NCI-H524 treated with DMSO at 0.1 percent for 48 hours (cell line): ENCODE data around the gene FYN.

Source experiments
- DNase-seq: peaks from one replicate; lab custom pipeline; 2025; lab: John Stamatoyannopoulos, UW

The FYN gene

DNA sequence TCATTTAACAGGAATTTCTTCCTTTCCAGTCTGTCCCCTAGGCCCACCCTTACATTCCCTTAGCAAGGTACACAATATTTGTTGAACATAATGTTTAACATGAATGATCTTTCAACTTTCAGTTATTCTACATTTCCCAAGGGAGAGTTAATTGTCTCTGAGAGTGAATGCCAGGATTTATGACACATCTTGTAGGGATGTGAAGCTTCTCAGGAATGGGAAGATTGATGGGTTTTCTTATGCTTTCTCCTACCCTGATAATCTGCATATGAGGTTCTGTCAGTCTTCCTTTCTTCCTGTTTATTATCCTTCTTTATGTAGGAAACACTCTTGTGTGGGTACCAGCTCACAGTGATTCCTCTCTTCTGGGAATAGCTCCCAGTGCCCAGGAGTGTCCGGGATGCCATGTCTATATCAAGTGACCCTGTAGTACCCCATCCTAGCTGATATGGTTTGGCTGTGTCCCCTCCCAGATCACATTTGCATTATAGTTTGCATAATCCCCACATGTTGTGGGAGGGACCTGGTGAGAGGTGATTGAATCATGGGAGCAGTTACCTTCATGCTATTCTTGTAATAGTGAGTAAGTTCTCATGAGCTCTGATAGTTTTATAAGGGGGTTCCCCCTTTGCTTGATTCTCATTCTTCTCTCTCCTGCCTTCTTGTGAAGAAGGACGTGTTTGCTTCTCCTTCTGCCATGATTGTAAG is 7.1 kb upstream of the FYN start:
- no peak for DNase-seq

GRCh38 chr6:111875741-111876140 is 2.5 kb upstream of the FYN start:
- DNase-seq: no peak

DNA sequence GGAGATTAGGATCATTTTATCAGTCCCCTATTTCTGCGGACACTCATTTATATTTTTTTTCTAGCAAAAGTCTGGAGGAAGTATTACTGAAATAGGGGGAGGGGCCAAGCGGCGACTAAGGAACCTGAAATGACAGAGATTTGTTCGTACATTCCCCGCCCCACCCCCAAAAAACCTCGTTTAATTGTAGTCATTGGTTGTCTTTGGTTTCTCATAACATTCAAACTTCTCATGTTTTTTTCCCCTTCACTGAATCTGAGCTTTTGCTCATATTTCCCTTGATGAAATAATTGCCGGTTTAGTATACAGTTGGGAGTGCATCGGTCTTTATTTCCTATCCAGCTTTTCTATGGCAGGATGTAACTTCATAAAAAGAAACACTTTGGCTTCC is 768 bp upstream of the FYN start:
- DNase-seq: no peak

DNA sequence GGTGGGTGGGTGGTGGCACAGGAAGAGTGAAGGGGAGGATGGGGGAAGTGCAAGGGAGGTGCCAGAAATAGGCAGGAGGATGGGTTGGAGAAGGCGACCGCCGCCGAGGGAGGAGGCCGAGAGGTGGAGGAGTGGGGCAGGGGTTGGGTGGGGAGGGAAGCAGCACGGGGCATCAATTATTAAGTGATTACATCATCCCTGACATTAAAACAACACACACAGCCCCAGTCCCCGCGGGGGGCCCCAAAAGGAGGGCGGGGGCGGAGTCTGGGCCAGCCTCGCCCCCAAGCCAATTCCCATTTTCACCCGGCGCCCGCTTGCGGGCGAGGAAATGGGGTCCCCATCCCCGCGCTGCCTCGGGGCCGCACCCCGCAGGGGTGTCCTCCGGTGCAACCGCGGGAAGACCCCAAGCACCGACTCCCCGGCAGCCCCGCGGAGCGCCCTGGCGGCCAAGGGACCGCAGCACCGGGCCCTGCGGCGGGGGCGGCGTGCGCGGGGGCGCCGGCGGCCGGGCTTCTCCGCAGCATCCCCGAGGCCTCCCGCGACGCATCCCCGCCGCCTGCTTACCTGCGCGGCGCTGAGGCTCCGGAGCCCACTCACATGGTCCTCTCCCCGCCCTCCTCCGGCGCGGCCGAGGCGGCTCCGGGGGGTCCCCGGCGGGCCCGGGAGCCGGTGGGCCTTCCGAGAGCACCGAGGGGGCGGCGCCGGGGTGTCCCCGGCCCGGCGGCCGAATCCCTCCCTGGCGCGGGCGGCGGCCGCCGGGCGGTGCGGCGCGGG is 663 bp downstream of the FYN start:
- DNase-seq: peak; percentile 41

DNA sequence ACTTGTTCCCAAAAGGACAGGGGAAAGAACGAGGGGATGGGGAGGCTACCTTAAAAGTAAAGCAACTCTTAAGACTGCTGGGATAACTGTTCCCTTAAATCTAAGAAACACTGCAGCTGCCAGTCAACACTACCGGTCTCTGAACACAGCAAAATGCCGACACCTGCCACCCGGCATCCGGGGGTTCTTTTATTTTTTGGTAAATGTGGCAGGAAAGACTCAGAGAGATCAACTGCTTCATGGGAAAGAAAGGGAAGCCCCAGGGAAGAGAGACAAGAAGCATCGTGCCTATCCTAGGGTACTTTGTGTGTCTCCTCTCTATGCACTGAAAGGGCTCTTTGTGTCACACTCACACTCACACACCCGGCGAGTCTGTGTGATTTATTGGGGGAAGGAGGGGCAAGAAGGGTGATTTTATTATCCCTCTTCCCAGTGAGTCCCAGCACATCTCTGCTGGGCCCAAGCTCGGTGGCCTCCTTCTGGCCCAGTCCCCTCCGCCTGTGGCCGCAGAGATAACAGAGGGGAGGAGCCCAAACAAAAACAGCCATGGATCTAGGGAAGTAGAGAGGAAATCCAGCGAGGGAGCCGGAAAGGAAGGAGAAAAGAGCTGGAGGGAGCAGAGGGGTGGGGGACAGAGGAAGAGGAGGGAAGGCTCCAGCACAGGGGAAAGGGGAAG is 1.4 kb downstream of the FYN start:
- no peak for DNase-seq

- no peak for DNase-seq
Observed at GRCh38 chr6:111871207-111871606, 2.0 kb downstream of the FYN start.

DNA sequence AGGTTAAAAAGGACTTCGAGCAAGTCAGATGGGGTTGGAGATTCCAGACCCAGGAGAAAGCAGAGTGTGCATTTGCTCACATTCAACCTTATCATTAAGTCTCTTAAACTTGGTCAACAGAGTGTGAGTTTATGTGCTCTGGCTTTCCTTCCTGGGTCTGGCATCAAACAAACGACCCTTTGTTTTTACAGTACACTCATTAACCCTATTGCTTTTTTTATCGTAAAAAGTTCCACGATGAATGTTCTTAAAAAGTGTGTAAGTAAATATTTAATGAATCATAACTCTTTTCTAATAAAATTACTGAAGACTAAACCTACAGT is 2.5 kb downstream of the FYN start:
- no peak for DNase-seq

DNA sequence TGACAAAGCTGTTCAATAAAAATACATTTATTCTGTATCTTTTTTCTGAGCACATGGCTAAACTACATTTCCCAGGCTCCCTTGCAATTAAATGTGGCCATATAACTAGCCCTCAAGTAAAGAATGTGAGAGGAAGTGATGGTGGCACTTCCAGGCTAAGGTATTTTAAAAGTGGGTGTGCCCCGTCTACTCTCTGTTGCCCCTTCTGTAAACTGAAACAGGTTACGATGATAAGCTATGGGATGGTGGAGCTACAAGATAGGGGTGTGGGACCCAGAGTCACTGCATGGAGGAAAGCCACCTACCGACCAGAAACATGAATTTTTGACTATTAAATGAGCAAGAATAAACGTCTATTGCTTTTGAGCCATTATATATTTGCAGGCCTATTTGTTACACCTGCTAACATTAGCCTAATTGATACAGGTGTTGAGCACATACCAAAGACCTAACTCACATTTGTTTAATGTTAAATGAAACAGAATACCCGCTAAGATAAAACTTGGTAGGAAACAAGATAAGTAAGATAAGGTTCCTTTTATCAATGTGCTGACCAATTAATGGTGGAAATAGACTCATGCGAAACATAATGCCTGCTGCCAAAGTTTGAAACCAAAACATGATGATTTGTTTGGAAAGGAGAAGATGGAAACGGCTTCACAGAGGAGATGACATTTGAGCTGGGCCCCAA is 3.1 kb downstream of the FYN start:
- DNase-seq: no peak

DNA sequence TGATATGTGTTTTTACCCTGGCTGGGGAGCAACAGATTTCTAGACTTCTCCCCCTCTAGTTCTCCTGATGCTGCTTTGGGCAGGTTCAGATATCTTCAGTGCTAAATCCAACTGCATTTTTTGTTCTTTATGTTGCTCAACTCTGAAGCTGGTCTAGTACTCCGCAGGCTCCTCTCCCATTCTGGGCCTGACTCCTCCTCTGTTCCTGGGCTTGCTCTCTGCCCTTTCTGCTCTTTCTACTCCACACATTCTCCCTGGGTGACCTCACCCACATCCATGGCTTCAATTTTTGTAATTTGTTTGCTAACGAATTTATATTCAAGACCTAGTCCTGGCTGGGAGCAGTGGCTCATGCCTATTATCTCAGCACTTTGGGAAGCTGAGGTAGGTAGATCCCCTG is 6.4 kb downstream of the FYN start:
- no peak for DNase-seq

DNA sequence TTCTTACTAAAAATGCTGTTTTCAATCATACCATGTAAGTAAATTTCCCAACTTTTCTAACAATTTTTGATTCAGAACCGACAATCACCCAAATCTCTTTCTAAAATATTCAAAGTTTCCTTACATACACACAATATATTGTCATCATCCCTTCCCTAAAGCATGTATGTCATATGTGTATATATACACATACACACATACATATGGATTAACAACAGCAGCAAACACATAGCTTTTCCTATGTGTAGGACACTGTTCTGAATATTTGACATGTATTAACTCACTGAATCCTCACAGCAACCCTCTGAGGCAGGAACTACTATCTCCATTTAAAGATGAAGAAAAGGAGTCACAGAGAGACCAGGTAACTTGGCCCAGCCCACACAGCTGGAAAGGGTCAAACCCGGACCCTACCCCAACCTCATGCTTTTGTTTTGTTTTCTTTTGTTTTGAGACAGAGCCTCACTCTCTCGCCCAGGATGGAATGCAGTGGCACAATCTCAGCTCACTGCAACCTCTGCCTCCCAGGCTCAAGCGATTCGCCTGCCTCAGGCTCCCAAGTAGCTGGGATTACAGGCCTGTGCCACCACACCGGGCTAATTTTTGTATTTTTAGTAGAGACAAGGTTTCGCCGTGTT is 7.2 kb downstream of the FYN start:
- DNase-seq: no peak

DNA sequence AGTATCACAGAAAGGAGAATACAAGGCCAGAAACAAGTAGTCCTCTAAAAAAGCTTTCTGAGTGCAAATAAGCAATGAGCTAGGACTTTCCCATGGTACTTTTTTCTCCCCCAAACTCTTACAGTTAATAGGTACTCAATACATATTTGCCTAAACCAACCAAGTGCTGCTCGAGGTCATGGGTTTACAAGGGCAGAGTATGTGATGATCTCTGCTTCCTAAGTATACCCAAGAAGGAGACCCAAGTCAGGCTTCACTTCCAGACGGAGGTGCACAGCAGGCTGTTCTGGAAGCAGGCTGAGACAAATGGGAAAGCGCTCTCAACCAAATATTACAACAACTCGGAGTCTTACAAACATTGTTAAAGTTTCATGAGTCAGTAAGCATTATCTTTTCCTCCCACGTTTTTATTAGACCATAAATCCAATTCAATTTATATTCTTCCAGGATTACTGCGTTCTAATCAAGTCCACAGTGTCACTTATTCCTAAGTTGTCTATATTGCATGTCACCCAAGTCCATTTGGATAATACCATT is 8.1 kb downstream of the FYN start:
- DNase-seq: no peak

DNA sequence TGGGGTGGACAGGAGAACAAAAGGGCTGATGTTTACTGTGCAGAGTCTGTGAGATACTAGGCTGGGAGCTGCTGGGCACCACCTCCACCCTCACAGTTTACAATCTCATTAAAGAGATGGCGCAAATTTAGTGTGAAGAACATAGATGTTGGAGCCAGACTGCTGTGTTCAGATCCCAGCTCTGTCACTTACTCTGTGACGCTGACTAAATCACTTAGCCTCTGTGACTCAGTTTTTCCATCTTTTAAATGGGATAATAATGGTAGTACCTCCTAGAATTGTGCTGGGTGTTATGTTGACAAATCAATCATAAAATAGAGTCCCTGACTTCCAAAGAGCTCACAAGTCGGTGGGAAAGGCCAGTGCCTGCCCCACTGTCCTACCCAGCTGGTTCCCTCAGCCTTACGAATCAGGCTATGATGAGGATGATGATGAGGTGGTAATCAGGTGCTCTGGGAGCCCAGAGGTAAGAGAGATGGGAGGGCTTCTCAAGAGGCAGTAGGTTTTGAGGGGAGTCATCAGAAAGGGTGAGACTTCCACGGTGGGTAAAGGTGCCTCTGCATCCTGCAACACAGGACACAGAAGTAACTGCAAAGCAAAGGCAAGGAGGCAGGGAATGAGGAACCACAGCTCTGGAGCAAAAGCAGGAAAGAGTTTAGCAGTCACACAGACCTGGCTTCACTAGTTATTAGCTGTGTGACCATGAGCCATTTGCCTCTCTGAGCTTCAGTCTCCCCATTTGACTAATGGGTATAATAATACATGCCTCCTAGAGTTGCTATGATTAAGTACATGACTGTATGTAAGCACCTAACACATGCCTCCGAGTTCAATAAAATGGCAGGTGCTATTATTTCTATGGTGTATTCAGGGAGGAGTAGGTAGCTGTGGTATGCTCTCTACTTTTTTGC is 8.9 kb downstream of the FYN start:
- DNase-seq: no peak

GRCh38 chr6:111862741-111863140 is 10.5 kb downstream of the FYN start:
- no peak for DNase-seq

DNA sequence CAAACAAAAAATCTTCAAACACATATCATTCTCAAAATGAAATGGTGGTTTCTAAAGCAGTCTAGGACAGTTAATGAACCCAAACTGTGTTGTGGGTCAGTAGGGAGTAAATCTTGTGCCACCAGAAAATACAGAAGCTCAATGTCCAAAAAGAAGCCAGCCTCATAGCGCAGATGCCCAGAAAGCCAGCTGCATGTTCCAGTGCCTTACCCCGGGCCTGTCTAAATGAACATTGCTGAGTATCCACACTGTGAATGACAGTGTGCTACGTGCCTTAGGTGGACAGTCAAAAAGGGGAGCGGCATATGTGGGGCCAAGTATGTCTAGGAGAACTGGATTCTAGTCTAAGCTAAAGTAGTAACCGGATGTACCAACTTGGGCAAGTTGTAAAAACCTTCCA is 10.9 kb downstream of the FYN start:
- no peak for DNase-seq

DNA sequence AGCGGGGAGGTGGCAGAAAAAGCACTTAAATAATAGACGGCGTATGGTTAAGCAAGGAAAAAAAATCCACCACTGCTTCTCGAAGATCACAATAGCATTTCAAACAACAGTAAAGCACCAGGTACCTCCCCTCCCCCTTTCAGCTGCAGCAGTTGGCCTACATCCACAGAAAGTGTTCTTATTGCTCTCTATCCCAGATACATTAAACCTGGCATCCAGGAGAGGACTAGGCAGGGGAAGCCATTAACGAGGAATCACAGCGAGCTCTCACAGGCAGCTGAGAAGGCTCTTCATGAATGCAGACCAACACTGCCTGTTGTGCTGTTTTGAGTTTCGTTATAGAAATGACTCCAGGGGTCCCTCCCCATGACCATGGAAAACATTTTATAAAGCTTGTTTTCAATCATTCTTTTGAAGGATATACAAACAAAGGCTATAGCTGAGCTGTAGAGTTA is 11.8 kb downstream of the FYN start:
- no peak for DNase-seq

DNA sequence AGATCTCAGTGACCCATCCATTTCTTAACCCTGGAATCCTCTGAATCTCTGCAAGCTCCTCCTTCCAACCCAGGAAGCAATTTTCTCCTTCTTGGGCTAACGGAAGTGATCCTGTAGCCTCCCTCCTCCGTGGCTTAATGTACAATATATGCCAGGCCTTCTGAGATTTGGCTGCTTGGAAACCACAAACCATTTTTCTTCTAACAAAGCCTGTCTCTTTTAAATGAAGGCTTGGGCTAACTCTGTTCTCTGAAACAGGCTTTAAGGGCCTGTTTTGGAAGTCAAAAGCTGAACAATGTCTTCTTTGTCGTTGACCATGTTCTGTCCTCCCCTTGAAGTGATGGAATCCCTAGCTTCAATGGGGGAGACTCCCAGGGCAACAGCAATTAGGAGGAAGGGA is 14.9 kb downstream of the FYN start:
- DNase-seq: no peak

DNA sequence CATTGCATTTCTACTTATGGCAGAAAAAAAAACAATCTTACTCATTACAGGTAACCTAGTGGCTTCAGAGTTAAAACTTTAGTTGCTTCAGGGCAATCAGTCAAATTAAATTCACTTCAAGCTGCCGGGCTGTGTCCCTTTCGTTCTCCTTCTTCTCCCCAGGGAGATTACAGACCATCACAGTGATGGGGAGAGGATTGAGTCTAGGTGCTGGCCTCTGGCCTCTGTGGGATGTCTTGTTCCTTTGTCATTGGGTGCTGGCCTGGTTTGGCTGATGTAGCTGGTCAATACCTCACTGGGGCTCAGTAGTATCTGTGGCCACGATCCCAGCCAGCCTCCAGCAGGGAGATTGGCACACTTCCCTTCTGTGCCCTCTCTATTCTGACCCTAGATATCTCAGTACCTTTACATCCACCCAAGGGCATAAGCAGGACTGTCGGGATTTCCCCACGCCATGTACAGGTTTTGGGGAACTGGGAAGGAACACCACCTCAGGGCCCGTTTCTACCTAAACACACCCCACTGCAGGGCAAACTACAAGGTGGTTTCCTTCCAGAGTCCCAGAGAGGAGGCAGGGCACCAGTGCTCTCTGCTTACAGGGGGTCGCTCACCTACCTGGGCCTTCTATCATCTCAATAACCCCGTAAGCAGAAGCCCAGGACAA is 15.4 kb downstream of the FYN start:
- DNase-seq: no peak

DNA sequence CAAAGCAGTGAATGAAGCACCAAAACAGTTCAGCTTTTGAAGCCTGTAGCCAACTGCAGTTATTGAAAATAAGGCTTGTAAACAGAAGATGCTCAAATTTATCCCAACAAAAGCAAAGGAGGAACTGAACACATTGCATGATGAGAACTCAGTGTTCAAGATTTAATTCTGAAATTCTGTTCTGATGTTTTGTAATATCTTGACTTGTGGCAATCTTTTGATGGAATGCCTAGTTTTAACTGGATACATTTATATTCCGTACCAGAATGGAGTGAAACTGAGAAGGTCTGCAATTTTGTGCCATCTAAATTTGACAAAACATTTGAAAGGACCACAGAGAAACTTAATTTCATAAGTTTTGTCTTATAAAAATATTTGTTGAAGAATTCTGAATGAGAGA is 17.5 kb downstream of the FYN start:
- DNase-seq: no peak

GRCh38 chr6:111854683-111855082 is 18.6 kb downstream of the FYN start:
- DNase-seq: no peak

- no peak for DNase-seq
Observed at GRCh38 chr6:111852725-111853124, 20.5 kb downstream of the FYN start.
